ENCODE measurements around the gene ACTR1A. TPM values are rescaled to one million over a fixed set of nuclear protein-coding genes. Genes with fewer than 3 reads are reported as not detected.
A peak's percentile ranks its signal among the peaks of the same experiment; 100 is the strongest.

Gene ACTR1A
- total RNA-seq, 1 experiment from 2014 or later: 147 TPM

- CTCF ChIA-PET: interaction anchor here (0.5 to 3.6 kb wide), 5 partner anchors 26 to 335 kb away, joined by 3 to 38 read pairs (median 3); no protein-coding TSS in a partner anchor
- DNase-seq (ENCODE audit: low read depth, low spot score) (no peak), ATAC-seq (no peak)
- H3K4me1 ChIP-seq (ENCODE audit: control insufficient read depth, insufficient read depth, low read length): peaks cover 16% of the 10 kb centered on the region
- peaks cover 10% of the 10 kb centered on the region; the same call in 1 of the 2 replicates for H3K36me3 ChIP-seq (ENCODE audit: control insufficient read depth, insufficient read depth, low read length)
- POLR2A ChIA-PET: interaction anchor here (0.6 kb wide), 1 partner anchor 235 kb away, joined by 6 read pairs; no protein-coding TSS in a partner anchor
- intact Hi-C loops (cut with micrococcal nuclease; ENCODE audit: unreplicated experiment) (loop anchor here (5.0 kb wide), 1 partner anchor 138 kb away; the partner anchor contains the start of gene TRIM8), in situ Hi-C loops (cut with HindIII; ENCODE audit: low pct_unique_long_range_greater_than_20kb, low sequenced_read_pairs) (loop anchor here (10.0 kb wide), 1 partner anchor 70 kb away; no protein-coding TSS in a partner anchor)
- BruUV-seq (replicated peaks): no TSS peak
- no peak for TF ChIP-seq SIN3A (IDR thresholded peaks at IDR 0.05; ENCODE audit: borderline replicate concordance, insufficient read depth, low read depth, low read length)
- TF ChIP-seq, protein P1, sequence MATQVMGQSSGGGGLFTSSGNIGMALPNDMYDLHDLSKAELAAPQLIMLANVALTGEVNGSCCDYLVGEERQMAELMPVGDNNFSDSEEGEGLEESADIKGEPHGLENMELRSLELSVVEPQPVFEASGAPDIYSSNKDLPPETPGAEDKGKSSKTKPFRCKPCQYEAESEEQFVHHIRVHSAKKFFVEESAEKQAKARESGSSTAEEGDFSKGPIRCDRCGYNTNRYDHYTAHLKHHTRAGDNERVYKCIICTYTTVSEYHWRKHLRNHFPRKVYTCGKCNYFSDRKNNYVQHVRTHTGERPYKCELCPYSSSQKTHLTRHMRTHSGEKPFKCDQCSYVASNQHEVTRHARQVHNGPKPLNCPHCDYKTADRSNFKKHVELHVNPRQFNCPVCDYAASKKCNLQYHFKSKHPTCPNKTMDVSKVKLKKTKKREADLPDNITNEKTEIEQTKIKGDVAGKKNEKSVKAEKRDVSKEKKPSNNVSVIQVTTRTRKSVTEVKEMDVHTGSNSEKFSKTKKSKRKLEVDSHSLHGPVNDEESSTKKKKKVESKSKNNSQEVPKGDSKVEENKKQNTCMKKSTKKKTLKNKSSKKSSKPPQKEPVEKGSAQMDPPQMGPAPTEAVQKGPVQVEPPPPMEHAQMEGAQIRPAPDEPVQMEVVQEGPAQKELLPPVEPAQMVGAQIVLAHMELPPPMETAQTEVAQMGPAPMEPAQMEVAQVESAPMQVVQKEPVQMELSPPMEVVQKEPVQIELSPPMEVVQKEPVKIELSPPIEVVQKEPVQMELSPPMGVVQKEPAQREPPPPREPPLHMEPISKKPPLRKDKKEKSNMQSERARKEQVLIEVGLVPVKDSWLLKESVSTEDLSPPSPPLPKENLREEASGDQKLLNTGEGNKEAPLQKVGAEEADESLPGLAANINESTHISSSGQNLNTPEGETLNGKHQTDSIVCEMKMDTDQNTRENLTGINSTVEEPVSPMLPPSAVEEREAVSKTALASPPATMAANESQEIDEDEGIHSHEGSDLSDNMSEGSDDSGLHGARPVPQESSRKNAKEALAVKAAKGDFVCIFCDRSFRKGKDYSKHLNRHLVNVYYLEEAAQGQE (IDR thresholded peaks at IDR 0.05; ENCODE audit: insufficient read depth in 1 of 2, low read depth in 2 of 2, low read length in 1 of 2): no peak
- TF ChIP-seq POLR2AphosphoS5 (IDR thresholded peaks at IDR 0.05; ENCODE audit: low read depth, low read length): no peak
- no peak; the same call in 1 of the 2 replicates for TF ChIP-seq TCF7L2 (IDR thresholded peaks at IDR 0.05; ENCODE audit: low read depth, low read length)
- H3K9me3 ChIP-seq (ENCODE audit: control insufficient read depth, insufficient read depth, low read depth, low read length): no peaks in the 10 kb centered on the region
- H3K27ac ChIP-seq (ENCODE audit: low read length): peak overlapping the region; percentile 90
- peak overlapping the region; percentile 95 to 99 for H3K4me3 ChIP-seq (ENCODE audit: low read depth in 2 of 2, low read length in 2 of 2)
- H3K27me3 ChIP-seq (ENCODE audit: control insufficient read depth, insufficient read depth, low read length): no peaks in the 10 kb centered on the region
Measured at GRCh38 chr10:102504179-102504975, 1.9 kb upstream of the ACTR1A start.

- Histone ChIP-seq H3K4me3 (ENCODE audit: low read depth in 2 of 2, low read length in 2 of 2) (peak within 1 kb of the TSS; percentile 95 to 99), H3K27me3 (ENCODE audit: control insufficient read depth, insufficient read depth, low read length) (no peaks in the 10 kb centered on the region), H3K36me3 (ENCODE audit: control insufficient read depth, insufficient read depth, low read length) (peaks cover 9% of the 10 kb centered on the region; the same call in 1 of the 2 replicates), H3K9me3 (ENCODE audit: control insufficient read depth, insufficient read depth, low read depth, low read length) (no peaks in the 10 kb centered on the region), H3K27ac (ENCODE audit: low read length) (peak within 1 kb of the TSS; percentile 90), H3K4me1 (ENCODE audit: control insufficient read depth, insufficient read depth, low read length) (peaks cover 20% of the 10 kb centered on the region)
- ChIA-PET POLR2A (interaction anchor here (0.6 kb wide), 1 partner anchor 82 kb away, joined by 8 read pairs; no protein-coding TSS in a partner anchor), CTCF (interaction anchor here (0.5 to 3.6 kb wide), 7 partner anchors 25 to 334 kb away, joined by 3 to 38 read pairs (median 3); no protein-coding TSS in a partner anchor)
- ATAC-seq (peak; percentile 83), DNase-seq (ENCODE audit: low read depth, low spot score) (peak; percentile 91)
- intact Hi-C loops (cut with micrococcal nuclease; ENCODE audit: unreplicated experiment) (loop anchor here (2.0 to 5.0 kb wide), 2 partner anchors 81 to 139 kb away; partner anchors contain the start of gene TRIM8), in situ Hi-C loops (cut with HindIII; ENCODE audit: low pct_unique_long_range_greater_than_20kb, low sequenced_read_pairs) (loop anchor here (10.0 kb wide), 1 partner anchor 71 kb away; no protein-coding TSS in a partner anchor)
- TF ChIP-seq, protein P1 (IDR thresholded peaks at IDR 0.05; ENCODE audit: insufficient read depth in 1 of 2, low read depth in 2 of 2, low read length in 1 of 2): no peak
- TF ChIP-seq CTCF (IDR thresholded peaks at IDR 0.05): peak; percentile 98
- peak; percentile 67; the same call in 1 of the 2 replicates for TF ChIP-seq SIN3A (IDR thresholded peaks at IDR 0.05; ENCODE audit: borderline replicate concordance, insufficient read depth, low read depth, low read length)
- peak; percentile 65; the same call in 1 of the 2 replicates for TF ChIP-seq POLR2AphosphoS5 (IDR thresholded peaks at IDR 0.05; ENCODE audit: low read depth, low read length)
- BruUV-seq (replicated peaks): no TSS peak
Measured at GRCh38 chr10:102503264-102504178, 1.0 kb upstream of the ACTR1A start, which contains the start of gene SUFU. TSS of gene SUFU (plus strand) at chr10:102503972. CDS start at chr10:102504153, 181 bp downstream.

All from Panc1 (cell line).